ENCODE results near the gene ERI3. TPM values are rescaled to one million over a fixed set of nuclear protein-coding genes. Genes with fewer than 3 reads are reported as not detected.

ERI3 gene
- polyA plus RNA-seq, 1 donor from 2014 or later: 92.5 TPM

- Histone ChIP-seq H3K79me2 (replicated peaks; ENCODE audit: insufficient read depth, low read length) (peaks cover 22% of the 10 kb centered on the region), H4K20me1 (ENCODE audit: insufficient read depth) (no peaks in the 10 kb centered on the region), H3K9ac (ENCODE audit: low read length) (peak overlapping the region; percentile 78), H3K9me3 (ENCODE audit: low read length) (no peaks in the 10 kb centered on the region), H3K4me2 (ENCODE audit: low read length) (peak overlapping the region; percentile 74), H3K4me3 (ENCODE audit: low read length) (peak overlapping the region; percentile 95), H3K27me3 (ENCODE audit: insufficient read depth, low read depth, low read length) (no peaks in the 10 kb centered on the region), H3K36me3 (ENCODE audit: insufficient read depth, low read length) (peaks cover 3% of the 10 kb centered on the region), H3K9me2 (ENCODE audit: insufficient read depth, low read length) (no peaks in the 10 kb centered on the region), H2AFZ (ENCODE audit: low read depth, low read length) (peak overlapping the region; percentile 43), H3F3A (ENCODE audit: insufficient read depth, low read length, poor library complexity, severe bottlenecking) (no peaks in the 10 kb centered on the region), H3K27ac (ENCODE audit: low read length) (peak overlapping the region; percentile 39)
- TF ChIP-seq EZH2 (IDR thresholded peaks at IDR 0.05; ENCODE audit: borderline replicate concordance, insufficient read depth, low read length, poor library complexity, severe bottlenecking): no peak
- TF ChIP-seq MXI1 (conservative IDR thresholded peaks at IDR 0.05; ENCODE audit: poor library complexity, severe bottlenecking): no peak
- no peak for TF ChIP-seq REST (IDR thresholded peaks at IDR 0.05; ENCODE audit: borderline replicate concordance)
- TF ChIP-seq RAD21 (conservative IDR thresholded peaks at IDR 0.05): no peak
- no peak for TF ChIP-seq SMC3 (conservative IDR thresholded peaks at IDR 0.05; ENCODE audit: poor library complexity)
- TF ChIP-seq TAF1 (IDR thresholded peaks at IDR 0.05; ENCODE audit: low read depth): no peak
- no peak for TF ChIP-seq EP300 (conservative IDR thresholded peaks at IDR 0.05; ENCODE audit: poor library complexity, severe bottlenecking)
- no peak for TF ChIP-seq POLR2AphosphoS5 (IDR thresholded peaks at IDR 0.05)
- TF ChIP-seq CTCF (IDR thresholded peaks at IDR 0.05; ENCODE audit: poor library complexity, severe bottlenecking): no peak
Observed at GRCh38 chr1:44354268-44354839, 703 bp downstream of the ERI3 start.

- H3K4me3 ChIP-seq (ENCODE audit: low read length): peak overlapping the region; percentile 95
- TF ChIP-seq POLR2AphosphoS5 (IDR thresholded peaks at IDR 0.05) (no peak), RAD21 (conservative IDR thresholded peaks at IDR 0.05) (no peak), TAF1 (IDR thresholded peaks at IDR 0.05; ENCODE audit: low read depth) (no peak), MXI1 (conservative IDR thresholded peaks at IDR 0.05; ENCODE audit: poor library complexity, severe bottlenecking) (no peak), CTCF (IDR thresholded peaks at IDR 0.05; ENCODE audit: poor library complexity, severe bottlenecking) (no peak), EZH2 (IDR thresholded peaks at IDR 0.05; ENCODE audit: borderline replicate concordance, insufficient read depth, low read length, poor library complexity, severe bottlenecking) (no peak), REST (IDR thresholded peaks at IDR 0.05; ENCODE audit: borderline replicate concordance) (no peak), EP300 (conservative IDR thresholded peaks at IDR 0.05; ENCODE audit: poor library complexity, severe bottlenecking) (no peak), SMC3 (conservative IDR thresholded peaks at IDR 0.05; ENCODE audit: poor library complexity) (no peak)
- peak overlapping the region; percentile 74 for H3K4me2 ChIP-seq (ENCODE audit: low read length)
- no peaks in the 10 kb centered on the region for H4K20me1 ChIP-seq (ENCODE audit: insufficient read depth)
- no peaks in the 10 kb centered on the region for H3K27me3 ChIP-seq (ENCODE audit: insufficient read depth, low read depth, low read length)
- H3K27ac ChIP-seq (ENCODE audit: low read length): no peak overlapping the region
- H2AFZ ChIP-seq (ENCODE audit: low read depth, low read length): no peak overlapping the region
- H3K79me2 ChIP-seq (replicated peaks; ENCODE audit: insufficient read depth, low read length): peaks cover 22% of the 10 kb centered on the region
- no peaks in the 10 kb centered on the region for H3K9me2 ChIP-seq (ENCODE audit: insufficient read depth, low read length)
- H3K9me3 ChIP-seq (ENCODE audit: low read length): no peaks in the 10 kb centered on the region
- H3K9ac ChIP-seq (ENCODE audit: low read length): no peak overlapping the region
- peaks cover 3% of the 10 kb centered on the region for H3K36me3 ChIP-seq (ENCODE audit: insufficient read depth, low read length)
- no peaks in the 10 kb centered on the region for H3F3A ChIP-seq (ENCODE audit: insufficient read depth, low read length, poor library complexity, severe bottlenecking)
Observed at GRCh38 chr1:44353604-44354003, 1.5 kb downstream of the ERI3 start.
